ENCODE data around the gene MCU. TPM values are rescaled to one million over a fixed set of nuclear protein-coding genes. Genes with fewer than 3 reads are reported as not detected.

MCU gene
- total RNA-seq, 1 experiment from 2014 or later = 18.7 TPM

- Histone ChIP-seq H3K27me3 (replicated peaks; ENCODE audit: insufficient read depth, low read depth, low read length, poor library complexity) (no peaks in the 10 kb centered on the region), H3K27ac (ENCODE audit: low read depth, low read length, poor library complexity, severe bottlenecking) (no peak overlapping the region), H3K4me1 (ENCODE audit: insufficient read depth, low read length, poor library complexity, severe bottlenecking) (peaks cover 25% of the 10 kb centered on the region), H3K36me3 (ENCODE audit: insufficient read depth, low read length, poor library complexity, severe bottlenecking) (no peaks in the 10 kb centered on the region), H3K9me3 (ENCODE audit: low read depth, low read length, poor library complexity, severe bottlenecking) (no peaks in the 10 kb centered on the region), H3K4me3 (ENCODE audit: low read depth, low read length, poor library complexity, severe bottlenecking) (no peak overlapping the region)
- DNase-seq (ENCODE audit: low spot score) = no peak
- no peak for TF ChIP-seq EZH2 (IDR thresholded peaks at IDR 0.05; ENCODE audit: borderline replicate concordance, low read depth, low read length, poor library complexity, severe bottlenecking)
- no peak for TF ChIP-seq CTCF (conservative IDR thresholded peaks at IDR 0.05; ENCODE audit: low read depth, low read length)
- CTCF ChIA-PET = interaction anchor here (0.6 kb wide), 1 partner anchor 21 kb away, joined by 4 read pairs; no protein-coding TSS in a partner anchor
- POLR2A ChIA-PET (ENCODE audit: low non-redundant PET) = no interaction called here
- intact Hi-C loops (cut with micrococcal nuclease; ENCODE audit: unreplicated experiment) = no loop called here
- no TSS peak for BruUV-seq (replicated peaks)
Observed at GRCh38 chr10:72802332-72802731, 110.4 kb downstream of the MCU start.

GRCh38 chr10:72802763-72803505 lies 111.0 kb downstream of the MCU start:
- H3K36me3 ChIP-seq (ENCODE audit: insufficient read depth, low read length, poor library complexity, severe bottlenecking) = no peaks in the 10 kb centered on the region
- TF ChIP-seq EZH2 (IDR thresholded peaks at IDR 0.05; ENCODE audit: borderline replicate concordance, low read depth, low read length, poor library complexity, severe bottlenecking) (no peak), CTCF (conservative IDR thresholded peaks at IDR 0.05; ENCODE audit: low read depth, low read length) (no peak)
- H3K27ac ChIP-seq (ENCODE audit: low read depth, low read length, poor library complexity, severe bottlenecking) = no peak overlapping the region
- POLR2A ChIA-PET (ENCODE audit: low non-redundant PET) = no interaction called here
- intact Hi-C loops (cut with micrococcal nuclease; ENCODE audit: unreplicated experiment) = no loop called here
- no peak for DNase-seq (ENCODE audit: low spot score)
- H3K9me3 ChIP-seq (ENCODE audit: low read depth, low read length, poor library complexity, severe bottlenecking) = no peaks in the 10 kb centered on the region
- H3K4me1 ChIP-seq (ENCODE audit: insufficient read depth, low read length, poor library complexity, severe bottlenecking) = peaks cover 25% of the 10 kb centered on the region
- CTCF ChIA-PET = interaction anchor here (0.6 to 0.8 kb wide), 3 partner anchors 20 to 754 kb away, joined by 4 to 5 read pairs (median 5); no protein-coding TSS in a partner anchor
- no peak overlapping the region for H3K4me3 ChIP-seq (ENCODE audit: low read depth, low read length, poor library complexity, severe bottlenecking)
- no TSS peak for BruUV-seq (replicated peaks)
- H3K27me3 ChIP-seq (replicated peaks; ENCODE audit: insufficient read depth, low read depth, low read length, poor library complexity) = no peaks in the 10 kb centered on the region

GRCh38 chr10:72808001-72808400 lies 116.1 kb downstream of the MCU start:
- Histone ChIP-seq H3K27ac (ENCODE audit: low read depth, low read length, poor library complexity, severe bottlenecking) (no peak overlapping the region), H3K27me3 (replicated peaks; ENCODE audit: insufficient read depth, low read depth, low read length, poor library complexity) (no peaks in the 10 kb centered on the region), H3K4me3 (ENCODE audit: low read depth, low read length, poor library complexity, severe bottlenecking) (no peak overlapping the region), H3K4me1 (ENCODE audit: insufficient read depth, low read length, poor library complexity, severe bottlenecking) (peaks cover 5% of the 10 kb centered on the region), H3K36me3 (ENCODE audit: insufficient read depth, low read length, poor library complexity, severe bottlenecking) (no peaks in the 10 kb centered on the region), H3K9me3 (ENCODE audit: low read depth, low read length, poor library complexity, severe bottlenecking) (no peaks in the 10 kb centered on the region)
- POLR2A ChIA-PET (ENCODE audit: low non-redundant PET) = no interaction called here
- no peak for TF ChIP-seq CTCF (conservative IDR thresholded peaks at IDR 0.05; ENCODE audit: low read depth, low read length)
- no peak for TF ChIP-seq EZH2 (IDR thresholded peaks at IDR 0.05; ENCODE audit: borderline replicate concordance, low read depth, low read length, poor library complexity, severe bottlenecking)
- DNase-seq (ENCODE audit: low spot score) = no peak
- intact Hi-C loops (cut with micrococcal nuclease; ENCODE audit: unreplicated experiment) = no loop called here
- no TSS peak for BruUV-seq (replicated peaks)
- CTCF ChIA-PET = interaction anchor here (0.6 kb wide), 1 partner anchor 196 kb away, joined by 4 read pairs; no protein-coding TSS in a partner anchor

Data from A673 (cell line).